HCT116 (cell line): ENCODE data around the gene LASP1. TPM values are rescaled to one million over a fixed set of nuclear protein-coding genes. Genes with fewer than 3 reads are reported as not detected.

Source experiments
- ATAC-seq: fragments of 200-7000 bp; cut with Tn5 transposase; 2 replicates; pipeline ENCODE4 v1.9.1; 2020; ENCODE audit warnings: mild to moderate bottlenecking, moderate library complexity
- BruUV-seq: library from RNA; stranded (reverse); fragments of 400-500 nt; replicated peaks from 2 replicates; lab custom pipeline; 2021; lab: Mats Ljungman, UMichigan
- CTCF ChIA-PET: fragments of 300-600 bp; sonication (Branson Sonifier 250); formaldehyde crosslinking; loops from one replicate; lab custom pipeline; 2021; ENCODE audit warnings: antibody characterized with exemption; lab: Charles Lee
- POLR2A ChIA-PET: fragments of 300-600, 350-600 bp; sonication (Branson Sonifier 250); formaldehyde crosslinking; loops from one replicate; lab custom pipeline; 2021; ENCODE audit warnings: antibody characterized with exemption; lab: Charles Lee
- RAD21 ChIA-PET, 2 experiments: fragments of 300-600 bp; sonication (Branson Sonifier 250); formaldehyde crosslinking; loops; one replicate each; lab custom pipeline; 2023; ENCODE audit warnings: low total read pairs in 2 of 2; ENCODE audit not compliant: uncharacterized antibody in 2 of 2, unreplicated experiment in 2 of 2, low non-redundant PET in 1 of 2; lab: Charles Lee
- DNase-seq: peaks from one replicate; pipeline ENCODE4 v3.0.0-alpha.2; 2010; ENCODE audit warnings: low read depth, low spot score
- H2AFZ ChIP-seq: fragments of 200-600 bp; shearing (Covaris generic), sonication (generic); 2 replicates; pipeline ENCODE4 v1.6.1; 2017; ENCODE audit warnings: low read depth, mixed run types, mixed read lengths, antibody characterized with exemption, low read length; ENCODE audit not compliant: poor library complexity, severe bottlenecking
- H3K27ac ChIP-seq: 2 replicates; pipeline ENCODE4 v1.5.1; 2012; ENCODE audit warnings: low read depth, low read length
- H3K27me3 ChIP-seq: fragments of 200-600 bp; sonication (generic); 2 replicates; pipeline ENCODE4 v1.6.1; 2016; ENCODE audit warnings: mixed run types, low read length, mixed read lengths; ENCODE audit not compliant: insufficient read depth
- H3K36me3 ChIP-seq, 2 experiments: fragments of 200-500 bp in 1 of 2; fragments of 200-600 bp in 1 of 2; sonication (Bioruptor generic) in 1 of 2; sonication (generic) in 1 of 2; 2 replicates each; pipeline versions ENCODE4 v1.5.1 to v1.6.1; 2014 to 2016; ENCODE audit warnings: low read length in 2 of 2, inconsistent platforms in 1 of 2, mixed read lengths in 1 of 2, mixed run types in 1 of 2; ENCODE audit not compliant: insufficient read depth in 2 of 2, control insufficient read depth in 1 of 2
- H3K4me1 ChIP-seq, 2 experiments: fragments of 200-600 bp in 1 of 2; sonication (generic) in 1 of 2; 2 replicates each; pipeline versions ENCODE4 v1.5.1 to v1.6.1; 2012 to 2017; ENCODE audit warnings: low read length in 2 of 2, inconsistent platforms in 1 of 2, mild to moderate bottlenecking in 1 of 2, mixed read lengths in 1 of 2, mixed run types in 1 of 2, moderate library complexity in 1 of 2; ENCODE audit not compliant: insufficient read depth in 2 of 2, control insufficient read depth in 1 of 2
- H3K4me2 ChIP-seq: fragments of 200-600 bp; sonication (generic); 2 replicates; pipeline ENCODE4 v1.6.1; 2017; ENCODE audit warnings: mixed run types, low read length, mixed read lengths
- H3K4me3 ChIP-seq, 2 experiments: fragments of 200-600 bp in 1 of 2; sonication (generic) in 1 of 2; replicated peaks in 1 of 2; 2 replicates each; pipeline ENCODE4 v1.5.1; 2011 to 2016; ENCODE audit warnings: low read length in 2 of 2, control low read depth in 1 of 2, low read depth in 1 of 2, mild to moderate bottlenecking in 1 of 2, mixed read lengths in 1 of 2, mixed run types in 1 of 2
- H3K79me2 ChIP-seq: fragments of 200-600 bp; sonication (generic); 2 replicates; pipeline ENCODE4 v1.6.1; 2017; ENCODE audit warnings: mild to moderate bottlenecking, mixed run types, low read length, moderate library complexity, mixed read lengths; ENCODE audit not compliant: insufficient read depth
- H3K9ac ChIP-seq: fragments of 200-600 bp; sonication (generic); 2 replicates; pipeline ENCODE4 v1.6.1; 2016; ENCODE audit warnings: low read length, mixed read lengths
- H3K9me2 ChIP-seq: fragments of 200-600 bp; sonication (generic), shearing (Covaris generic); 2 replicates; pipeline ENCODE4 v1.6.1; 2017; ENCODE audit warnings: mixed run types, mild to moderate bottlenecking, moderate library complexity; ENCODE audit not compliant: insufficient read depth
- H3K9me3 ChIP-seq, 2 experiments: fragments of 200-500 bp in 1 of 2; fragments of 200-600 bp in 1 of 2; sonication (Bioruptor generic) in 1 of 2; sonication (generic) in 1 of 2; 2 replicates each; pipeline ENCODE4 v1.6.1; 2014 to 2017; ENCODE audit warnings: low read length in 2 of 2, mixed read lengths in 2 of 2, inconsistent platforms in 1 of 2, low read depth in 1 of 2, mild to moderate bottlenecking in 1 of 2, mixed run types in 1 of 2, moderate library complexity in 1 of 2; ENCODE audit not compliant: control insufficient read depth in 1 of 2, insufficient read depth in 1 of 2
- H4K20me1 ChIP-seq: fragments of 200-600 bp; sonication (generic), shearing (Covaris generic); 2 replicates; pipeline ENCODE4 v1.6.1; 2017; ENCODE audit warnings: mixed run types, mild to moderate bottlenecking, moderate library complexity; ENCODE audit not compliant: insufficient read depth
- CBX3 ChIP-seq: IDR thresholded peaks from 2 replicates; pipeline ENCODE4 v1.6.1; 2012; ENCODE audit warnings: low read depth
- CEBPB ChIP-seq: IDR thresholded peaks from 2 replicates; pipeline ENCODE4 v1.6.1; 2012; ENCODE audit warnings: low read depth
- EGR1 ChIP-seq: IDR thresholded peaks from 2 replicates; pipeline ENCODE4 v1.6.1; 2012; ENCODE audit warnings: low read depth
- FOSL1 ChIP-seq: IDR thresholded peaks from 2 replicates; pipeline ENCODE4 v1.6.1; 2012; ENCODE audit warnings: low read depth
- POLR2A ChIP-seq: IDR thresholded peaks from 2 replicates; pipeline ENCODE4 v1.7.0; 2011; ENCODE audit warnings: borderline replicate concordance; ENCODE audit not compliant: insufficient read depth, insufficient read length; ENCODE audit errors: extremely low read depth
- SIN3A ChIP-seq: IDR thresholded peaks from 2 replicates; pipeline ENCODE4 v1.6.1; 2012; ENCODE audit warnings: low read depth
- SRF ChIP-seq: IDR thresholded peaks from 2 replicates; pipeline ENCODE4 v1.6.1; 2012; ENCODE audit warnings: low read depth
- ZFX ChIP-seq: fragments of 450-650 bp; IDR thresholded peaks from 2 replicates; pipeline ENCODE4 v1.6.1; 2017
- intact Hi-C: fragments of 100-400 bp; cut with micrococcal nuclease; formaldehyde crosslinking; loops from 2 replicates; pipeline ENCODE4 v1.10.0; 2022
- total RNA-seq: library from RNA; stranded (reverse); gene quantifications from one replicate; pipeline ENCODE4 v1.2.1, GENCODE V29; 2021; ENCODE audit not compliant: unreplicated experiment
- TF ChIP-seq, protein P1 (sequence below): IDR thresholded peaks from 2 replicates; pipeline ENCODE4 v1.6.1; 2012
- TF ChIP-seq, protein P2 (sequence below): IDR thresholded peaks from 2 replicates; pipeline ENCODE4 v1.6.1; 2012; ENCODE audit warnings: low read depth

The LASP1 gene
- total RNA-seq, 1 experiment from 2014 or later = 149 TPM

DNA sequence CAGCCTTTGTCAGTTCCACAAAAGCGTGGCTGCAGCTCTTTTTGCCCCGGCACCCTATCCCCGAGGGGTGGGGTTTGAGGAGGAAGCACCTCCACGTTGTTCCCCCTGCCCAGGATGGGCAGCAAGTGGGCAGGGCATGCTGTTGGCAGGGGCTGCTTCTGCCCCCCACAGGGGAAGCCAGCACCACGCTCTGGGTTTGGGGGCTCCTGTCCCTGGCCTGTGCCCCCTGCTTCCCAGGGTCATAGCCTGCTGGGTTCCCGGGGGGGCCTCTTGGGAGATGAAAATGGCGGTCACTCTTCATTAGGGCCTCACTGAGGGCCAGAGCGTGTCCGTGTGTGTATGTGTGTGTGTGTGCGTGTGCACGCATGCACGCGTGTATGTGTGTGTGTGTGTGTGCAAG, 22.8 kb downstream of the LASP1 start:
- no peak overlapping the region for H3K4me3 ChIP-seq
- H3K9me3 ChIP-seq = no peaks in the 10 kb centered on the region
- POLR2A ChIA-PET = no interaction called here
- no peak overlapping the region for H3K9ac ChIP-seq
- H3K4me1 ChIP-seq = no peaks in the 10 kb centered on the region
- intact Hi-C loops = no loop called here
- H3K4me2 ChIP-seq = no peak overlapping the region
- H3K27me3 ChIP-seq = no peaks in the 10 kb centered on the region
- no peaks in the 10 kb centered on the region for H4K20me1 ChIP-seq
- H3K9me2 ChIP-seq = no peaks in the 10 kb centered on the region
- ATAC-seq (no peak), DNase-seq (no peak)
- no peak overlapping the region for H3K27ac ChIP-seq
- no TSS peak for BruUV-seq
- peaks cover 26% of the 10 kb centered on the region for H3K79me2 ChIP-seq
- peaks cover 17 to 41% of the 10 kb centered on the region in 2 experiments; a peak in 3 of 4 replicates for H3K36me3 ChIP-seq
- no peak for TF ChIP-seq SIN3A
- TF ChIP-seq, protein P1, sequence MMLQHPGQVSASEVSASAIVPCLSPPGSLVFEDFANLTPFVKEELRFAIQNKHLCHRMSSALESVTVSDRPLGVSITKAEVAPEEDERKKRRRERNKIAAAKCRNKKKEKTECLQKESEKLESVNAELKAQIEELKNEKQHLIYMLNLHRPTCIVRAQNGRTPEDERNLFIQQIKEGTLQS = no peak
- no peak for TF ChIP-seq ZFX
- TF ChIP-seq FOSL1 = no peak
- no peak for TF ChIP-seq CEBPB
- TF ChIP-seq EGR1 = no peak
- no peak for TF ChIP-seq SRF
- TF ChIP-seq, protein P2, sequence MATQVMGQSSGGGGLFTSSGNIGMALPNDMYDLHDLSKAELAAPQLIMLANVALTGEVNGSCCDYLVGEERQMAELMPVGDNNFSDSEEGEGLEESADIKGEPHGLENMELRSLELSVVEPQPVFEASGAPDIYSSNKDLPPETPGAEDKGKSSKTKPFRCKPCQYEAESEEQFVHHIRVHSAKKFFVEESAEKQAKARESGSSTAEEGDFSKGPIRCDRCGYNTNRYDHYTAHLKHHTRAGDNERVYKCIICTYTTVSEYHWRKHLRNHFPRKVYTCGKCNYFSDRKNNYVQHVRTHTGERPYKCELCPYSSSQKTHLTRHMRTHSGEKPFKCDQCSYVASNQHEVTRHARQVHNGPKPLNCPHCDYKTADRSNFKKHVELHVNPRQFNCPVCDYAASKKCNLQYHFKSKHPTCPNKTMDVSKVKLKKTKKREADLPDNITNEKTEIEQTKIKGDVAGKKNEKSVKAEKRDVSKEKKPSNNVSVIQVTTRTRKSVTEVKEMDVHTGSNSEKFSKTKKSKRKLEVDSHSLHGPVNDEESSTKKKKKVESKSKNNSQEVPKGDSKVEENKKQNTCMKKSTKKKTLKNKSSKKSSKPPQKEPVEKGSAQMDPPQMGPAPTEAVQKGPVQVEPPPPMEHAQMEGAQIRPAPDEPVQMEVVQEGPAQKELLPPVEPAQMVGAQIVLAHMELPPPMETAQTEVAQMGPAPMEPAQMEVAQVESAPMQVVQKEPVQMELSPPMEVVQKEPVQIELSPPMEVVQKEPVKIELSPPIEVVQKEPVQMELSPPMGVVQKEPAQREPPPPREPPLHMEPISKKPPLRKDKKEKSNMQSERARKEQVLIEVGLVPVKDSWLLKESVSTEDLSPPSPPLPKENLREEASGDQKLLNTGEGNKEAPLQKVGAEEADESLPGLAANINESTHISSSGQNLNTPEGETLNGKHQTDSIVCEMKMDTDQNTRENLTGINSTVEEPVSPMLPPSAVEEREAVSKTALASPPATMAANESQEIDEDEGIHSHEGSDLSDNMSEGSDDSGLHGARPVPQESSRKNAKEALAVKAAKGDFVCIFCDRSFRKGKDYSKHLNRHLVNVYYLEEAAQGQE = no peak
- no peak for TF ChIP-seq CBX3
- no peak for TF ChIP-seq POLR2A
- H2AFZ ChIP-seq = no peak overlapping the region
- CTCF ChIA-PET = no interaction called here
- RAD21 ChIA-PET = no interaction called here
